Heart left ventricle (tissue), 13 donors: ENCODE data around the gene SORL1.

Source experiments
- CTCF ChIP-seq, 12 donors: fragments of 200-600 bp; sonication (generic) in 4 of 12; IDR thresholded peaks; one replicate each; pipeline versions ENCODE4 v1.5.0 to v1.8.0; 2018 to 2022; ENCODE audit warnings: antibody characterized with exemption in 12 of 12, mild to moderate bottlenecking in 5 of 12
- POLR2A ChIP-seq, 2 donors: fragments of 450-650 bp; IDR thresholded peaks; one replicate each; pipeline ENCODE4 v1.6.1; 2017; ENCODE audit warnings: antibody characterized with exemption in 2 of 2, mild to moderate bottlenecking in 2 of 2, moderate library complexity in 2 of 2
- donor health status: ischemic (EF 13 %, LVEDD 7.1; RV severe dilation, severe dysfunction).
- donor health status: DM: no; HTN: yes; CAD: no.
- donor health status: DM: no; HTN: no; CAD: no.
- donor health status: ischemic (EF 25% LVEDD 6.9; RV normal size, moderate dysfunction).
- donor health status: ischemic (EF 25% LVEDD 5.7; RV mildly dilated, moderate dysfunction).
- donor health status: ischemic (EF 35%, LVEDD 5.7; RV mildly dilated, moderate dysfunction).
- donor health status: nonischemic (EF 11% LVEDD 7.7; RV severe dilation, severe dysfunction).
- donor health status: DM: yes; HTN: yes; CAD: no.
- donor health status: PGD.
- donor health status: ischemic (EF 29% LVEDD 5.4; RV normal size, mild dysfunction).
- donor health status: nonischemic (EF 23%, LVEDD 6.1; RV moderate dilation, normal function).

GRCh38 chr11:121494355-121495099, 42.4 kb downstream of the SORL1 start:
- TF ChIP-seq CTCF (IDR thresholded peaks at IDR 0.05) (no peak), POLR2A (IDR thresholded peaks at IDR 0.05) (no peak)
